Cerebellar cortex (tissue), 1 donor: ENCODE results near the gene HSPB7.

ENCODE experiments used
- DNase-seq: peaks from one replicate; pipeline ENCODE4 v3.0.0-alpha.2; 2015; ENCODE audit warnings: low spot score

HSPB7 gene

DNA sequence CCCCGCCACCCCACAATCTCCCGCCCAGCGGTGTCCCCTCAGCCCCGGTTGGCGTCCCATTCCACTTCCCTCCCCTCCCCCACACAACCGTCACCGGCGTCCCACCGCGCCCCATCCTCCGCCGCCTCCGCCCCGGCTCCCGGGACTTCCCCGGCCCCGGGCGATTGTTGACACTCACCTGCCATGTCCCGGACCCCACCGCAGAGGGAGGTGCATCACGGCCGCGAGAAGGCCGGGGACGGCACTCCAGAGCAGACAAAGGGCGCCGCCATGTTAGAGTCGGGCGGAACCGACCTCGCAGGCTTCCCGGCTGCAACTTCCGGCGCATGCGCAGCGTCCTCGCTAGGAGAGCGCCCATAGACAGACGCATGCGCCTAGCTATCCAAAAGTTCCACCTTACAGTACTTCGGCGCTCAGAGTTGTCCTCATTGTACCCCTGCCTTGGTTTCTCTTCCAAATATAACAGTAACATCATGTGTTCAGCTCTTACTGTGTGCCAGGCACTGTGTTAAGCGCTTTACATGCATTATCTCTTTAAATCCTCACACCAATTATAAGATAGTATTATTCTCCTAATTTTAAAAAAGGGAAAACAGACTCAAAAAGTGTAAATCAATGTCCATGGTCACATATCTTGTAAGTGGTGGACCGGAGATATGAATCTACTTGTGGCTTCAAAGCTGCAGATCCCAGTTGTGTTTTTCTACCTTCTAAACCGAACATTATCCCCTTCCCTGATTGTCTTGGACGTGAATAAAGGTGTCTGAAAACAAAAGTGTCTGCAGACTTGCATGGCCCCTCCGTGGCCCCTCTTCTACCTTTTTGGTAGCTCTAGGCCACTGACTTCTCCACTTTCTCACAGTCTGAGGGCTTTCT is 41.8 kb downstream of the HSPB7 start, which contains the start of gene ZBTB17:
Gene ZBTB17 (minus strand): TSS at position 297 of the 876 bp plus-strand sequence. CDS start 27,606 bp downstream, outside the sequence.
- DNase-seq, result peak; percentile 92

DNA sequence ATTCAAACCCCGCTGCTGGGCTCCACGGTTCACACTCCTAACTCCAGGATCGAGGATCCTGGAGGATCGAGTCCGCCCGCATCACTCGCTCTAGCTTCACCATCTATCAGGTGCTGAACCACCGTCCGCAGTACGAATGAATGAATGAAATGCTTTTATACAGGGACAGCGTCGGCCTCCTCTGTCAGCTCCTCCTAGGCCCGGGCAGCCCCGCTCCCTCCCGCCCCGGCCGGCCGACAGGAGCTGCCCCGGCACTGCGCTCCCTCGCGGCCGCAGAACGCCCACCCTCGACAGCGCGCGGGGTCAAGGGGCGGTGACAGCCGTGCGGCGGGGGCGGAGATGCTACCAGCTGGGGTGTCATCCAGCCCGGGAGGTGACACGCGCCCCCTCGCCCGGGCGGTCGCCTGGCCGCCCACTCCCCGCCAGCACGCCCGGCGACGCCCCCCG is 42.5 kb downstream of the HSPB7 start:
- peak; percentile 53 for DNase-seq

DNA sequence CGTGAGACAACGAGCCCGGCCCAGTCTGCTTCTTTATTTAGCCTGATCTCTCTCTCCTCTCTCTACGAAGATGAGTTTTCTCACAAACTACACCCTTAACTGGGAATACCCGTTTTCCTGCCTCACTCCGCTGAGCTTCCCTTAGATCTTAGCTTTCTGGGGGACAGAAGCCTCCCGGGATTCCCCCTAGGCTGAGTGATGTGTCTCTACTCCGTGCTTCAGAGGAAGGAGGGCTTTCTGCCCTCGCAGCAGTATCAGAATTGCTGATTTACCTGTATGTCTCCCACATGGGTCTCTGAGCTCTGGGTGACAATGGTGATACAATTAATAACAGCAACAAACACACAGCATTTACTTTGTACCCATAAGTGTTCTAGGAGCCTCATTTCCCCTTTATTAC is 43.0 kb downstream of the HSPB7 start:
- no peak for DNase-seq

DNA sequence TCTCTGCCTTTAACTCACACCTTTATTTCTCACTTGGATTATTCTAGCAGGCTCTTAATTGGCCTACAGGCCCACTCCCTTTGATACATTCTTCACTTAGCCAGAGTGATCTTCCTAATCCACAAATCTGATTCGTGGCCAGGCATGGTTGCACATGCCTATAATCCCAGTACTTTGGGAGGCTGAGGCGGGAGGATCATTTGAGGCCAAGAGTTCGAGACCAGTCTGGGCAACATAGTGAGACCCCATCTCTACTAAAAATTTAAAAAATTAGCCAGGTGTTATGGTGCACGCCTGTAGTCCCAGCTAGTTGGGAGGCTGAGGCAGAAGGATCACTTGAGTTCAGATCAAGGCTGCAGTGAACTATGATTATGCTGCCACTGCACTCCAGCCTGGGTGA is 44.1 kb downstream of the HSPB7 start:
- DNase-seq, result no peak

DNA sequence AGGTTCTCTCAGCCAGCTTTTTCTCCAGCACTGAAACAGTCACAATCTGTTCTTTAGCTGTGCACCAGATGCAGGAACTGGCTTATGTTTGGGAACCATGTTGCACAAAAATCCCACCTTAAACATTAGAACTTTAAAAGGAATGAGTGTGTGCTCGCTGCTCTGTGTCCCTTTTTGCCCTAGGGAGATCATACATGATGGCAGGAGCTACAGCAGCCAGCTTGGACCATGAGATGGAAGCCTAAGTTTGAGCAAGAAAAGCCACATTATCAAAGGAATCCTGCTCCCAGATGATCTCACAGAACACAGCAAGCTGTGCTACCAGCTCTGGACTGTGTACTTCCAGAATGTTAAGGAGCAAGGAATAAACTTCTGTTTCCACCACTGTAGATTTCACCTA is 45.4 kb downstream of the HSPB7 start:
- DNase-seq, result no peak

DNA sequence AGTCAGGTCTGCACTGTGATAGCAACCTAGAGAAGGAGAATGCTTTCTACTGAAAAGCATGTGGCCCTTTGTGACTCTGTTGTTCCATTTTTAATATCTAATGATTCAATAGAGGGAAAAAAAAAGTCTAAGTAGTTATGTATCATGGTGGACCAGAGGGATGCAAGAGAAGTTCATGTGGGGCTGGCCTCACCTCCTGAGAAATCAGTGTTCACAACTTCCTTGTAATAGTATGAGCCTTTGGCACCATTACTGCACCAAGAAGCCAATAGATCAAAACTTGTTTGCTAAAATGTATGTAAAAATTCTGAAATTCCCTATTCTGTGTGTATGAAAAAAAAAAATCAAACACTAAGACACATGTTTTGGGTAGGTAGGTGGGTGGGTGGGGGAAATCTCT is 46.9 kb downstream of the HSPB7 start:
- DNase-seq, result no peak

DNA sequence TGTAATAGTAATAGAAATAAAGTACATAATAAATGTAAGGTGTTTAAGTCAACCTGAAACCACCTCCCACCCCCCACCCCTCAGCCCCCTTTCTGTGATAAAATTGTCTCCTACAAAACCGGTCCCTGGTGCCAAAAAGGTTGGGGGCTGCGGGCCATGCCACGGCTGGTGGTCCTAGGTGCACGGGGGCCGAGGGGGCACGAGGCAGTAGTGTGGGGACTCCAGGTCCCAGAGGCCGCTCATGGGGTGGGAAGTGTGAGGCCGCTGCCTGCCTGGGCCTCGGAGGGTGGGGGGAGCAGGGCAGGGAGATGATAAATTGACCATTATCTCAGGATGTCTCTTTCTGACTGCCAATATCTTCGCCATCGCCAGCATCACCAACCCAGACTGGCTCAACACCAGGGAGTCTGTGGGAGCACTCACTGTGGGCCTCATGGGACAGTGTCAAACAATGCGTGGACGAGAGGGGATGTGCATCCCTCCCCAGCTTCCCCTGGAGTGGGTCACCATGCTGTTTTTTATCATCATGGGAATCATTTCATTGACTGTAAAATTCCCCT is 48.4 kb downstream of the HSPB7 start:
- DNase-seq, result no peak

DNA sequence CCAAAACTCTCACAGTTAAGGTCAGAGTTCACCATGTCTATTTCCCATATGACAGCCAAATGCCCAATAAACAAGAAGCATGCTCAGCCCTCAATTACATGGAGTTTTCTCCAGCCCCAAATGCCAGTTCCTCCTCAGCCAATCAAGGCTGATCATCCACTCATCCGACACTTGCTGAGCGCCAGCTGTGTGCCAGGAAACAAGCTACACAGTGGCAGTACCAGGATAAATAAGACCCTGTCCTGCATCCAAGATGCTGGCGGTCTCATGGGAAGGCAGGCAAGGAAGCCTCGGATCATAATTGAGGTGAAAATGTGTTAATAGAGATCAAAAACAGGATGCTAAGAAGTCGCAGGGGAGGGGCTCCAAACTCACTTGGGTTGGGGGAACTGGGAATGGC is 49.7 kb downstream of the HSPB7 start:
- no peak for DNase-seq

DNA sequence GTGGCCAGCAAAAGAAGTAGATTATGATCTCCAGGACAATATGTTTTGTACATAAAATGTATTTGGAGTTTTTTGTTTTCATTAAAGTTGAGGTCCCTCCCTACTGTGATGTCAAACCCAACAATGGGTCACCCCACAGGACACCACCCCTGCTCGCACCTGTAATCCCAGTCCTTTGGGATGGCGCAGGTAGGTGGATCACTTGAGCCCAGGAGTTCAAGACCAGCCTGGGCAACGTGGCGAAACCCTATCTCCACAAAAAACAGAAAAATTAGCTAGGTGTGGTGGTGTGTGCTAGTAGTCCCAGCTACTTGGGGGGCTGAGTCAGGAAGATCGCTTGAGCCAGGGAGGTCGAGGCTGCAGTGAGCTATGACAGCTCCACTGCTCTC is 50.9 kb downstream of the HSPB7 start:
- DNase-seq, result no peak

DNA sequence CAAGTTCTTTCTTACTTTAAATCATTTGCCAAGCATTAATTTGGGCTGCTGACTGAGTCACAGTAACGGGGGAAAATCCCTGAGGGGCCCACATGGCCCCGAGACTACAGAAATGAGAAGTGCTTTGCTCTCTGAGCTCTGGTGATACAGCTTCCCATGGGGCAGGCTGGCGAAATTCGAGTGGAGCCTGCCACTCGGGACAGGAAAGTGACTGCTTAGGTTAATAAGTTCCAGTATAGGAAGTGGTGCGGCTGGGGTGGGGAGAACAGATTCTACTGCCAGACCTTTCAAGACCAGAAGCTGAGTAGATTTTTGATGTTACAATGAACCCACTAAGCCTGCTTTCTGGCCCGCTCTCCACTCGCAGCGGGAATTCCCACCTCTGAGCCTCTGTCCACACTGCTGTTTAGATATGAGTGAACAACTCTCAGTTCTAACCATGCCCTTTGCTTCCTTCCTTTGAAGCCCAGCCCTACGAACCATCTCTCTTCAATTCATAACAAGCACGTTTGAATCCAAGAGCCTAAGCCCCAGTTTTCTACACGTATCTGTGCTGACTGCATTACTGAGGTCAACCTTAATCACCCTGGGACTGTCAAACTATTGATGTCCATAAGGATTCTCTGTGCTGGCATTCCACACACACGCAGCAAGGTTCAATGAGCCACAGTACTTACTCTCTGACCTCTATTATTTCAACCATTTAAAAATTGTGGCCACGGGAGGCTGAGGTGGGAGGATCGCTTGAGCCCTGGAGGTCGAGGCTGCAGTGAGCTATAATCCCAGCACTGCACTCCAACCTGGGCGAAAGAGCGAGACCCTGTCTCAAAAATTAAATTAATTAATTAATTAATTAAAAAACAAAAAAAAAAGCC is 51.5 kb downstream of the HSPB7 start:
- no peak for DNase-seq

DNA sequence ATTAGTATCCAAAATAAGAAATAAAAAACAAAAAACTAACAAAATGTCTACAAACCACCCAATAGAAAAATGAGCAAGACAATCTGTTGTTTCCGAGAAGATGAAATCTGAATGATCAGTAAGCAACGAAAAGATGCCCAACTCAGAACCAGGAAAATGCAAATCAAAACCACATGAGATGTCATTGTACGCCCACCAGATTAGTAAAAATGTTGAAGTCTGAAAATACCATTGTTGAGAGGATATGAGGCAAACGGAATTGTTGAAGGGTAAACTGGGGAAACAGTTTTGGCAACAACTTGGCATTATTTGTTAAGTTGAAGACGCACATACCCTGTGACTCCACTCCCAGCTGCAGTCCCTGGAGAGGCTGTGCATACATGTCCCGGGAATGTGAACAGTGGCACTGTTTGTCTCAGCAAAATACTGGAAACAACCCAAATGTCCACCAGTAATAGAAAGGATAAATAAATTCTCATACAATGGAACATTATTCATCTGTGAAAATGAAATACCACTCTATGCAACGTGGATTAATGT is 52.5 kb downstream of the HSPB7 start:
- no peak for DNase-seq
